GM06990 (cell line): Measurements from ENCODE around the gene TECR.
"Not testable (repeated sequence)": the region's sequence is repeated elsewhere in the genome, so short reads cannot be mapped to it uniquely, and the experiment has no call there.

Source experiments
- DNase-seq: peaks from one replicate; pipeline ENCODE4 v3.0.0-alpha.2; 2011; ENCODE audit not compliant: insufficient read length; ENCODE audit errors: extremely low read depth
- H3K27me3 ChIP-seq: replicated peaks from 2 replicates; pipeline ENCODE4 v1.6.0; 2011; ENCODE audit warnings: low read length; ENCODE audit not compliant: control insufficient read depth, insufficient read depth
- H3K36me3 ChIP-seq: 2 replicates; pipeline ENCODE4 v1.5.1; 2011; ENCODE audit warnings: low read length; ENCODE audit not compliant: control insufficient read depth, insufficient read depth
- H3K4me3 ChIP-seq: replicated peaks from 2 replicates; pipeline ENCODE4 v1.5.1; 2011; ENCODE audit warnings: low read depth, mild to moderate bottlenecking, control low read depth, low read length
- CTCF ChIP-seq: IDR thresholded peaks from 2 replicates; pipeline ENCODE4 v1.5.1; 2011; ENCODE audit warnings: low read length, control low read depth, mild to moderate bottlenecking, inconsistent platforms; ENCODE audit not compliant: insufficient read depth, poor library complexity, severe bottlenecking

Gene TECR

GRCh38 chr19:14544977-14545715 is 15.8 kb downstream of the TECR start:
- DNase-seq: no peak
- Histone ChIP-seq H3K4me3 (no peak overlapping the region), H3K27me3 (no peaks in the 10 kb centered on the region), H3K36me3 (no peaks in the 10 kb centered on the region; the same call in none of the 2 replicates)
- no peak for TF ChIP-seq CTCF

GRCh38 chr19:14545716-14546082 is 16.3 kb downstream of the TECR start:
- H3K4me3 ChIP-seq: no peak overlapping the region
- H3K36me3 ChIP-seq: no peaks in the 10 kb centered on the region; the same call in none of the 2 replicates
- DNase-seq: no peak
- no peaks in the 10 kb centered on the region for H3K27me3 ChIP-seq
- no peak for TF ChIP-seq CTCF

- Histone ChIP-seq H3K4me3 (no peak overlapping the region), H3K27me3 (no peaks in the 10 kb centered on the region), H3K36me3 (no peaks in the 10 kb centered on the region)
- DNase-seq: no peak
- TF ChIP-seq CTCF: no peak
Observed at GRCh38 chr19:14550201-14550754, 20.9 kb downstream of the TECR start.

GRCh38 chr19:14551134-14552005 is 22.0 kb downstream of the TECR start:
- not testable (repeated sequence) for H3K27me3 ChIP-seq, DNase-seq, H3K36me3 ChIP-seq, H3K4me3 ChIP-seq
- peak; percentile 55 for TF ChIP-seq CTCF

- H3K27me3 ChIP-seq, H3K36me3 ChIP-seq, H3K4me3 ChIP-seq, DNase-seq: not testable (repeated sequence)
Observed at GRCh38 chr19:14552006-14552360, 22.6 kb downstream of the TECR start.
